CD4-positive, alpha-beta T cell treated with Interleukin-1 beta for 1 hour (primary cell): ENCODE results near the gene VWA5A.

Experiments used
- DNase-seq, 2 donors: peaks; one replicate each; pipeline ENCODE4 v3.0.0-alpha.2; 2020 to 2022

The VWA5A gene, protein sequence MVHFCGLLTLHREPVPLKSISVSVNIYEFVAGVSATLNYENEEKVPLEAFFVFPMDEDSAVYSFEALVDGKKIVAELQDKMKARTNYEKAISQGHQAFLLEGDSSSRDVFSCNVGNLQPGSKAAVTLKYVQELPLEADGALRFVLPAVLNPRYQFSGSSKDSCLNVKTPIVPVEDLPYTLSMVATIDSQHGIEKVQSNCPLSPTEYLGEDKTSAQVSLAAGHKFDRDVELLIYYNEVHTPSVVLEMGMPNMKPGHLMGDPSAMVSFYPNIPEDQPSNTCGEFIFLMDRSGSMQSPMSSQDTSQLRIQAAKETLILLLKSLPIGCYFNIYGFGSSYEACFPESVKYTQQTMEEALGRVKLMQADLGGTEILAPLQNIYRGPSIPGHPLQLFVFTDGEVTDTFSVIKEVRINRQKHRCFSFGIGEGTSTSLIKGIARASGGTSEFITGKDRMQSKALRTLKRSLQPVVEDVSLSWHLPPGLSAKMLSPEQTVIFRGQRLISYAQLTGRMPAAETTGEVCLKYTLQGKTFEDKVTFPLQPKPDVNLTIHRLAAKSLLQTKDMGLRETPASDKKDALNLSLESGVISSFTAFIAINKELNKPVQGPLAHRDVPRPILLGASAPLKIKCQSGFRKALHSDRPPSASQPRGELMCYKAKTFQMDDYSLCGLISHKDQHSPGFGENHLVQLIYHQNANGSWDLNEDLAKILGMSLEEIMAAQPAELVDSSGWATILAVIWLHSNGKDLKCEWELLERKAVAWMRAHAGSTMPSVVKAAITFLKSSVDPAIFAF

DNA sequence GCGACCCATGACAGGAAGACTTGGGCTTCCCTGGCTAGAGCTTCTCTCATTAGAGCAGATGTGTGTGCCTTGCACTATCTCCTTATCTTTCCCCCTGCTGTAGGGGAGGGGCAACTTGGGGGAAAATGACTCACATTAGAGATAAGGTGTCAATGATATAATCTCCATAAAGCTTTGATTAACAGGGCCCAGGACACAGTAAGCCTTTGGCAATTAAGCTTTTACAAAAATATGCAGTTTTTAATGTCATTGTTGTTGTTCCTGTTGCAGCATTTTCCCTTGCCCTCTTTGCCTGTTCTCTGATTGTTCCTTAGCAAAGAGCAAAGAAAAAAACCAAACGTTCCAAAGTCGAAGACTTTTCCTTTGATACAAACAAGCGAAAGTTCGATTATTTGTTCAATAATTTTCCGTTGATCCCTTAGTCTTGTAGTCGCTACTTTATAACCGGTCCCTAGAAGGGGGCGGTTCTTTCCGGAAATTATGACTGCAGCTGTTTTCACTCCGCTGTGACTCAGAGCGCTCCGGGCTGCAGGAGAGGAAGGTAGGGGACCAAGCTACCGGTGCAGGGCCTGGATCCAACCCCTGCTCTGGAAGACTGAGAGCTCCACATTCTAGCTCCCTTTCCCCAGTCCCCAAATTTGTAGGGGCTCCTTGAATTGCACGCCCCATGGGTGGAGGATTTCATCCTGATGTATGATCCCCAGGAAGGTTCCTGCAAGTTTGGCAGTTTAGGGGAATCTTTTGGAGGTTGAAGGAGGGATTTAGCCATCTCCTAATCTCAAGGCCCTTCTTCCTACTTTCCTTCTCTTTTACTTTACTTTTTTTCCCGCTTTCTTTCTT, at the start of gene VWA5A:
Gene VWA5A (plus strand): TSS at position 509 of the 840 bp plus-strand sequence. CDS start 2,062 bp downstream, outside the sequence.
- peak; percentile 67 to 68 for DNase-seq

DNA sequence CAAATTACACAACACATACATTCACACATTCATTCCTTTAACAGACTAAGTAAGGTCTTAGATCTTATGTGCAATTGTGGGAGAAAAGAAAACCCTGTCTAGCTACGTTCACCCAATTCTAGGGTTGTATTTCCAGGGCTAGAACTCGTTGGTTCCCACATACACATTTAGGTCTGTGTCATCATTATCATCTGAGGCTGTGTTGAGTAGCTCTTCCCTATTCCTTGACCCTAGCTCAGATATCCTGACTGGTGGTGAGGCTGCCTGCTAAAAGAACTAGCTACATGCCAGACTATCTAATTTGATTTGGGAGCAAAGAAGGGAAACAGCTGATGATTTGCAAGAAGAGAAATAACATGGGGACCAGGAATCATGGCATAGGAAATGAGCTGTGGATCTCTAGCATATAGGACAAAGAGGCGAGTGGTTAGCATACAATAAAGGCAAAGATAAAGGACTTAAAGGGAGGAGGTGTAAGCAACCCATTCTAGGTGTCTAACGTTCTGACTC, 46.6 kb upstream of the VWA5A start:
- no peak for DNase-seq

DNA sequence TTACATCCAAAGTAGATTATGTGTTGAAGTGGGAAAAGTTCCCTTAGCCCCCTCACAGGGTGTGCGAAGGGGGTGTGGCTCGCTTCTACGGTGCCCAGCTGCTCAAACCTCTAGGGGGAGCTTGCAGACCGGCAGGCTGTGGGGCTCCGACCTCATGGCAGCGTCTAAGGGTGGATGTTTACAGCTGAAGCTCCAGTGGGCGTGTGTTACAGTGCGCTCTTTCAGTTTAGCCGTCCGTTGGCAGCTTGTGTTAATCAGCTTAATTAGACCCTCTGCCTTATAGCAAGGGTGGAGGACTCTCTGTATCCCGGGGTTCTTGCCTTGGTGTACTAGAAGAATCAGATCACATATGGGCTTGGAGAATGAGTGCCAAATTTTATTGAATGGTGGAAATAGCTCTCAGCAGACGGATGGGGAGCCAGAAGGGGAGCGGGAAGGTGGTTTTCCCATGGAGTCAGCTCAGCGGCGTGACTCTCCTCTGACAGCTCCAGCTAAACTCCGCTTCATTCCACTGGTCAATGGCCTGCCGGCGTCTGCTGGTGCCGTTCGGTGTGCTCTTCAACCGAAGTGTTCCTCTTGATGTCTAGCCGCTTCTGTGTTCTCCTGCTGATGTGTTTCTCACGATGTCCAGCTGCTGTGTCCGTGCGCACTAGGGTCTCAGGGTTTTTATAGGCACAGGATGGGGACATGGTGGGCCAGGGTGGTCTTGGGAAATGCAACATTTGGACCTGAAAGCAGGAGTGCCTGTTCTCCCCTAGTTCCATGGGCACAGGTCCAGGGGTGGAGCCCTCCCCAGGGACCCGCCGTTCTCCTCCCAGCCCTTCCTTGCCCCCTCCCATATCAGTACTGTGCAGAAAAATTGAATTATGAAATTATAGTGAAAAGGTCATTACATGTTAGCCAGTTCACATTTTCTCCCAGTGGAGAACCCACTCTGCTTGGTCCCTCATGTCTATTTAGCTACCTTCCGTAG, 45.5 kb upstream of the VWA5A start:
- peak; percentile 33 to 67 for DNase-seq

DNA sequence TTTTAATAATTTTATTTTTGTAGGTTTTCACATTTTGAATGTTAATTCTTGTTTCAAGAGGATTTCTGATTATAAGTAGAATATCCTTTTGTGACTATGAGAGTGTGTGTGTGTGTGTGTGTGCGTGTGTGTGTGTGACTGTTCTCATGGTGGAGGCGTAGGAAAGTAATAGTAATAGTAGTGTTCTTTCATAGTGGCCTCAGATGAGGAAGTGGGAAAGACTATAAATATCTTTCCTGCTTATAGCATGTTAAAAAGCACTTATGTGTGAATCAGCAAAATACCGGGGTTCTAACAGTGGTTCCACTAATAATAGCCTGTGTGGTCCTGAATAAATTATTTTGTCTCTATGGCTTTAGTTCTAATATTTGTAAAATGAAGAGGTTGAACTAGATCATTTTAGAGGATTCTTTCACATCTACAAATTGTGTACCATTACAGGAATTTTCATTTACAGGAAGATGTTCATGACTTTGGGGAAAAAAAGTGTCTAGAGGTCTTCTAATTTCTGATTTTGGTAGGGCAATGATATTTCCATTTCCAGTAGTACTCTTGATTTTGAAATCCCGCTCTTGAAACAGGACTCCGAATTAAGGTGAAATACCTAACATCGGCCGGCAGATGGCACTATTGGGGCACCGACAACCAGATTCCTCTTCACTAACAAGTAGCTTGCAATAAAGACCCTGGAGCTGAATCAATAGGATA, 44.2 kb upstream of the VWA5A start:
- peak; percentile 62 to 64 for DNase-seq

DNA sequence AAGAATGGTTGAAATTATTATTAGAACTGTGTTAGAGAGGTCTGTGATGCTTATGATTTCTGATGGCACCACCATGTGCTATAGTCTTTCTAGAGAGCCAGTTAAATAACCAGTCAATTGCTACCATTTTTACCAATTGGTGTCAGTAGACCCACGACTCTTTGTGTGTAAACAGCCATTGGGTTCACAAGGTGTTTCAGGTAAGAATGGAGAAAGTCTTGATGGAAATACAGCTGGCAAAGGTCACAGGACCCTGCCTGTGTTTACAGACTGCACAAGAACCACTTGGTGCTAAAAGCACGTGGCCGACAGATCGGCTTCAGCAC, 43.7 kb upstream of the VWA5A start:
- no peak for DNase-seq

DNA sequence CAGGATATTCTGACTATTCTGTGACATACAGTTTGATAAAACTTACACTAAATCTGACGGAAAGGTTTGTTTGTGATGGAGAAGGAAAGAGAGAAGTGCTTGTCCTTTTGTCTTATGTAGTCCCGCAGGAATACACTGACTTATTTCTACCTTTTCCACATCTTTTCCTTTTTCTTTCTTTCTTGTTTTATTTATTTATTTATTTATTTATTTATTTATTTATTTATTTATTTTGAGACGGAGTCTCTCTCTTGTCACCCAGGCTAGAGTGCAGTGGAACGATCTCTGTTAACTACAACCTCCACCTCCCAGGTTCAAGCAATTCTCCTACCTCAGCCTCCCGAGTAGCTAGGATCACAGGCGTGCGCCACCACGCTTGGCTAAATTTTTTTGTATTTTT, 43.1 kb upstream of the VWA5A start:
- DNase-seq: no peak

DNA sequence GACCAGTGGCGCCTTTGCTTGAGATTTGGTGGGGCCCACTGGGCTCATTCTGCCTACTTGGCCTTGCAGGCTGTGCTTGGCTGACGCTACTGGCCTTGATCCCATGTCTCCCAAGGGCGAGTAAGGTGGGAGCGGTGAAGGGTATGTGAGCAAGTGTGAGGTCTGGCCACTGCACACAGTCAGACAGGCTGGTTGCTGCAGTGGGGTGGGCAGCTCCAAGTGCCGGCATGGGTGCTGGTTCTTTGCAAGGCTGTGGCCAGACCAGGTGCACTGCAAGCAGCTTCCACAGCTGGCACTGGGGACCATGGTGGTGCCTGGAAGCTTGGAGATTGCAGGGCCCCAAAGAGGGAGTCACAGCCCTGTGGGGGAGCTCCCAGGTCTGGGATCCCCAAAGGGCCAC, 40.7 kb upstream of the VWA5A start:
- no peak for DNase-seq

DNA sequence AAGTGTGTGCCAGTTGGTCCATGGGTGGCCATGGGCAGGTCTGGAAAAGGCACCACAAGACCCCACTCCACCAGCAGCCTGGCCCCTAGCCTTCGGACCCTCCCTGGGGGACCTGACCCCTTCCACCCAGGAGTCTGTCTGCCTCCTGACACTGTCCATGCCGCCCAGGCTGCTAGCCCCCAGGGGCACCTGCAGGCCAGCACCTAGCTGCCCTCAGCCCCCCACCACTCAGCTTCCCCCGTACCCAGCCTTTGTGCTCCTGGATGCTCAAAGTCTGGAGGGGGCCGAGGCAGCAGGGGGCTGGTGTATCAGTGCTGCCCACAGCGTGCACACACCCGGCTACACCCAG, 39.8 kb upstream of the VWA5A start:
- DNase-seq: no peak

DNA sequence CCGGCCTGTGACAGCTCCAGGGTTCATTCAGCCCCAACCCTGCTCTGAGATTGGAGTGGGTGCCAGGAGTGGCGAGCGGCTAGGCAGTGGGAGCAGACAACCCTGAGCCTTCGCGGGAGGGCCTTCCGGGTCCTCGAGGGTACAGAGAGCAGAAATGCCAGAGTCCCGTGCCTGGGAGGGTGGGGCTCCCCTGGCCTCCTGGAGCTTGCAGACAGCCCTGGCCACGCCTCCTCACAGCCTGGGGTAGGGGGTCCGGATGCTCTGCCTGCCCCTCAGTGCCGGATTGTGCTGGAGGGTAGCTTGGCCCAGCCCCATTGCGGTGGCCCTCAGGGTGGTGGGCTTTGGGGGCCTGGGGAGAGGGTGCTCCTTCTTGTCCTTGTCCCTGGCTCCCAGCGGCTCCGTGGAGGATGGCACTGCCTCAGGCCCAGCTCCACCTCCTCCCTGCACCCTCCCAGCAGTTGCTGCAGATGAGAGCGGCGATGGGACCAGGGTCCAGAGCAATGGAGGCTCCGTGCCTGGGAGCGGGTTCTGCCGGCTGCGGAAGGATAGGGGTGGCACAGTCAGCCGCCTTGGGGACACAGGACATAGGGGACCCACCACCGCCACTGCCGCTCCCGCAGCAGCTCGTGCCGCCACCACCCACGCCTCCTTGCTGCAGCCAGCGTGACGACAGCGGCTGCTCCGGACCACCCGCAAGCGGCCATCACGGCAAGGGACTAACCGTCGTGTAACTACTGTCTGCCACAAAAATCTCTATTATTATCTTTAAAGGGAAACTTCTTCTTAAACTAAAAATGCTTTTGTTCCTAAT, 39.2 kb upstream of the VWA5A start:
- DNase-seq: no peak

DNA sequence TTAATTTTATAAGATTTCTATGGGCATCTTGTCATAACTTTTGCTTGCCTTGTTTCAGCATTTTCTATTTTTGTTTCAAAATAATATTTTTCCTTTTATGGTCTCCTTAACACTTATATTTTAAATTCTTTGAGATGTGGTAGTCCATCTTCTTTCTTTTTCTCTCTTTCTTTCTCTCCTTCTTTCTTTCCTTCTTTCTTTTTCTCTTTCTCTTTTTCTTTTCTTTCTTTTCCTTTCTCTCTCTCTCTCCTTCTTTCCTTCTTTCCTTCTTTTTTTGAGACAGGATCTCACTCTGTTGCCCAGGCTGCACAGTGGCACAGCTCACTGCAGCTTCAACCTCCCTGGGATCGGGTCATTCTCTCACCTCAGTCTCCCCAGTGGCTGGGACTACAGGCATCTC, 38.0 kb upstream of the VWA5A start:
- no peak for DNase-seq

DNA sequence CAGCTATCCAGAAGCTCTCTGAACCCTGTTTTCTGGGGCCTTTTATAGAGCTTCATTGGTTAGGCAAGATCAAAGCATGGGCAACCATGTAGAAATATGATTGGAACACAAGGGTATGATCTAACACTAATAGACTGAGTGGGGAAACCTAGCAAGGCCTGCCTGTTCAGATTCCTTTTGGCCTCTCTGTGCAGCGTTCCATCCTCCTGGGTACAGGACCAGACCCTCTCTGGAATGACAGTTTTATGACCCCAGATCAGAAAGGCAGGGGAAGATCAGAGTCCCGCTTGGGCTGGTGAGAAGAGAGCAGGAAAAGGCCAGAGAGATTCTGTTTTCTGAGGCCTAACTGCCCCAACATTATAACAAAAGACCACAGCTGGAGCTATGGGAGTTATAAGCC, 36.7 kb upstream of the VWA5A start:
- DNase-seq: no peak

DNA sequence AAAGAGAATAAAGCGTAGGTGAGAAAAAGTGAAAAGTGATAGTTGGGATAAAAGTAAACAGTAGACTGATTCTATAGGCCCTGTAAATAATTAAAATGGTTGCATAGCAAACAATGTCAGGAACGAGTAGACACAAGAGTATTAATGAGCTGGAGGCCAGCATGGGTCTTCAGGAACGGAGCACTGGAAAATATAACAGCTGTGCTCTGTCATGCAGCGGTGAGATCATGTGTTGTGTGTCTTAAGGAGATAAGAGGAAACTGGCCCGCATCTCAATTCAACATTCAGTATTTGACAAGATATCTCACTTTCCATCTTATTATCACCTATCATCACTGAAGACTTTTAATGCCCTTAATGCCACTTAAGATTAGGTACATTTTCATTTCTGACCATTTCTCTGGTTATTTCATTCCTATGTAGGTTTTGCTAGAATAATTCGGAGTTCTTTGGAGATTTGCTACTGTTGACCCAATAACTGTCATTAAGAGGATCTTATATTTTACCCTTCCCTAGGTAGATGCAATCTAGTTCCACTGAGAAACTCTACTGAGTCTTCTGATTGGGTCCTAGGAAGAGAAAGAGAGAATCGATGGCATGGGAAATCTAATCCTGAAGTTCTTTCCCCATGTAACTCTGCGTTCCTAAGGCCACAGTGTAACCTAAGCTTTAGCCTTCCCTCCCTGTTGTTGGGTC, 35.5 kb upstream of the VWA5A start:
- no peak for DNase-seq

DNA sequence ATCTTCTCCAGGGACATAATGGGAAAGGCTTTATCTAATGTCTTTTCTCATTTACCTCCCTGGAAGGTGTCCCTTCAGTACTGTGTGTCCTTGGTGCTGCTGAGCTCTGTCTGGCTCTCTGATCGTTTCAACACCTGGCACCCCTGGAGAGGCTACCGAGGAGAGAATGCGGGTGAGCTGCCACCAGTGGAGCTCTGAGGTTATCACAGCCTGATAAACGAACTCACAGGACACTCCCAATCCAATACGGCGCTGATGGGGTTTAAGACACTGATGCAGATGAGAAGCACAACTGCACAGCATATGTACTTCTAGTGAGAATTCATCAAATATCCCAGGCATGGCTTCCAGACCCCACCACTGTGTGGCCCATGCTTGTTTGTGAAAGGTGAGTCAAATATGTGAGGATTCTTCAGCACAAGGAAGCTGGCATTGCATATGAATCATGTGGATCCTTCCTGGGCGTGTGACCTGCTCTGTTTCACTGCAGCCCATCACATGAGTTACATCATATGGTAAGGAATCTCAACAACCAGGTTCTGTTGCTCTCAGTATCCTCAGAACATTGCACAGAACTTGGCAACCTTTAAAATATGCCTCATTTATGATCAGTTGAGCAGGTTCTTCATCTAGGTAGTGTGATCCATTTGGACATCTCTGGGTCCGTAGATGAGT, 34.8 kb upstream of the VWA5A start:
- no peak for DNase-seq

DNA sequence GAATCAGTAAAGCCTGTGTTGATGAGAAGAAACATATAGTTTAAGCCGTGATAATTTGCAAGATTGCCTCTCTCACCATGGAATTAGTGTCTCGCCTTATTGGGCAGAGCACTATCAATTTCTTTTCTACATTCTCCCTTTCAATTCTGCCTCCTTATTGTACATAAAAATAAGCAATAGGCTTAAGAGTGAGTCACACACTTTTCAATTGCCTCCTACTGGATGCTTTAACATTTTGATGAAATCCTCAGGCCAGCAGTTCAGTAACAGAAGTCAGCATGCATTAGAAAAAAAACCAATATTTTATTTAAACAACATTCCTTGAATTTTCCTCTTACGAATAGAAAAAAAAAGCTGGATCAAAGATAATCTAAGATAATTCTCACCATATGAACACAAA, 33.8 kb upstream of the VWA5A start:
- DNase-seq: no peak

DNA sequence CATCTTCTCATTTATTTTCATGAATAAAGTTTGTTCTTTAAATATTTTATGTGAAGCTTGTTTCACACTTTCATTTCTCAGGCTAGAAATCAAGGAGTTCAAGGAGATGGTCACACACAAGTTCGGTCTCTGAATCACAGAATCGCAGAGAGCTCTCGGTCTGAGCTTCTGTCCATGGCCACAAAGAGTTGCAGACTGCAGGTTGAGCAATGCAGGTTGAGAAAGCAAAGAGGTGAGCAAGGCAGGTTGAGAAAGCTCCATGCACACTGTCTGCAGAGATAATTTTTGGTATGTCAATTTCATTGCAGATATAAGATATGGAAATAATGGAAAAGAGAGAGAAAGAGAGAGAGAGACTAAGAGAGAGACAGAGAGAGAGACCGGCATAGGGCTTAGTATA, 32.9 kb upstream of the VWA5A start:
- DNase-seq: no peak

DNA sequence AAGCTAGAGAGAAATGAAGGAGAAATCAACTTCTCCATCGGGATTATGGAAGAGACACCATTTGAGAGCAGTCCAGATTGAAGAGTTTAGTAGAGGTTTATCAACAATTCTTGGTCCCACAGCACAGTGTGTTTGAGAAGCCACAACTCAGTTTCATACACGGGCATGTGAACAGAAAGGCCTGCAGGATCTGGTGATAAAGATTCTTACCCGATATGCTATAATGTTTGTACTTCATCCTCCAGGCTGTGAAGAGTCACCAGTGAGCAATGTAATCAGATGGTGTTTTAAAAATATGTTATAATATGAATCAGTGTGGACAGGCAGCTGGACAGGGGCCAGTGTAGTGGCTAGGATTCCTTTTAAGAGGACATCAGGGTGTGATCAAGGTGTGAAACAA, 29.7 kb upstream of the VWA5A start:
- DNase-seq: no peak

DNA sequence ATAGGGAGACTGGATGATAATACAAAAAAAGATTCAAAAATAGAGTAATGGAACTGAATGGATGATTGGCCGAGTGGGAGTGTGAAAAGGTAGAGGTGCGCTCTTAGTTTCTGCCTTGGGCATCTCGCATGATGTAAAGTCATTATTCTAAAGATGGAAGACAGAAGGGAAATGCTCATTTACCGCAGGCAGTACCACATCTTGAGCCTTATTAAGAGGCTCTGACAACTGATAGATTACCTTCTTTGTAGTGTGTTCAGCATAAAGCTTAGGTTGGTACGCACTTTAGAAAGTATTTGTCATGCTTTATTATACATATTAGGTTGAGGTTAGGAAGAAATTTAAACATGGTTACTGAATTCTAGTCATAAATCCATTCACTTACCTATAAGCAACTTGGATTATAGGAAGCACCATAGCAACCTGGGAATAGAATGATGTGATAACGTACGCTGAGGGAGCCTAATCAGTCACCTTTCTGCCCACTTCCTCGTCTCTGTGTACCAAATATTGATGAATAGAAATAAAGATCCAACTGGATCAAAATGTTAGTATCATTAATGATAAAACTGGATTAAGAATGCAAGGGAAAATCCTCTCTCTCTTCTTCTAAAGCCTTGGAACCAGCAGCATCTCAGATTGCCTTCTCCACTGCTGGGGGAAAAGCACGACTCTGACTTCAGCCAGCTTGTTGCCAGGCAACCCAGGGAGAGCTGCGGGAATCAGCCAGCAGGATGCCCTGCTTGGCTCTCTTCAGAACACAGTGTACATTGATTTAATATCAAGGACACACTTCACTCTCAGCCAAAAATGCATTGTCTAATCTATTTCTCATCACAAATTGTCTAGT, 29.0 kb upstream of the VWA5A start:
- DNase-seq: no peak

DNA sequence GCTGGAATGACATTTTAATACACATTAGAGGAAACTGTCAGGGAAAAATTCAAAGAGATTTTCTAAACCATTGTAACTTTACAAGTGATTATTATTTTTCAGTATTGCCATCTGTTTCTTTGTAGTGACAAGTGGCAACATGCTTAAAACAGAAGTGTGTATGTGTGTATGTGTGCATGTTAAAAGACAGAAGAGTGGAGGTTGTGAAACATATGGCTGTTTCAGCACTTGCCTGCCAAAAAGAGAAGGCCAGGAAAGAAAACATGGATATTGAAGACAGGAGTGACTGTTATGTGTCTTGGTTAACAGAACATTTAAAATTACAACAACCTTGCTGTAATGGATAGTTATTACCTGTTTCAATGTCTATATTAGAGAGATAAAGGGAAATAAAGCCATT, 24.3 kb upstream of the VWA5A start:
- DNase-seq: no peak
